HG03139 (cell line): ENCODE results near the gene ZNF677.
"Not testable (repeated sequence)": the region's sequence is repeated elsewhere in the genome, so short reads cannot be mapped to it uniquely, and the experiment has no call there.

Experiments
- ATAC-seq: cut with Tn5 transposase; IDR thresholded peaks from one replicate; pipeline ENCODE4 v1.9.1; 2021; ENCODE audit not compliant: unreplicated experiment

ZNF677 gene

DNA sequence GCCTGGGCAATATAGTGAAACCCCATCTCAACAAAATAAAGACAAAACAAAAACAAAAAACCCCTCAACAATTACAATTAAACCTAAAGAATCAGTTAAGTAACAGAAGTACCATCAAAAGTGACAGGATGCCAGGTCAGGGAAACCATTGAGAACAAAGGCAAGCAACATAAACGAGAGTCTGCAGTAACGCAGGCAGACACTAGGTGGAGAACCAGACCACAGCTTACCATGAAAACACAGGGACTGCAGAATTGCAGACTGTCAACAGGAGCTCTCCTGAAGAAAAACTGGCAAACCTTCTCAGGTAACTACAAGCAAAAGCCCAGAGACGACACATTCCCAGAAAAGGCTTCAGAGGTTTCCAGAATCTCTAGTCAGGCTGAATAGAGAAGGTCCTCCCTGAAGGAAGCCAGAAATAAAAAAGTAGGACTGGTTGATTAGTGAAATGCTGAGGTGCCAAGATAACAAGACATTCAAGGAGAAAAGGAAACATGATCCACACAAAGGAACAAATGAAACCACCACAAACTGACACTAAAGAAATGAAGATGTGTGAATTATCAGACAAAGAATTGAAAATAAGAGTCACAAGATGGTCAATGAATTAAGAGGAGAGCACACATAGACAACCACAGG lies 59.3 kb downstream of the ZNF677 start:
- no peak for ATAC-seq

GRCh38 chr19:53193535-53194222 lies 61.0 kb downstream of the ZNF677 start:
- no peak for ATAC-seq

- ATAC-seq, result peak; percentile 49
Measured at GRCh38 chr19:53192771-53193534, 61.7 kb downstream of the ZNF677 start, which contains the start of gene ZNF665. Gene ZNF665 (minus strand): TSS chr19:53193358. CDS start chr19:53182898, 10,460 bp downstream.

GRCh38 chr19:53190253-53190652 lies 64.4 kb downstream of the ZNF677 start:
- no peak for ATAC-seq

GRCh38 chr19:53189691-53190198 lies 64.9 kb downstream of the ZNF677 start:
- ATAC-seq, result not testable (repeated sequence)
